Jurkat, Clone E6-1 (cell line): Measurements from ENCODE around the gene ARID3A.

Experiments used
- DNase-seq: peaks from one replicate; pipeline ENCODE4 v3.0.0-alpha.2; 2011; ENCODE audit warnings: low read depth, low spot score
- H3K4me3 ChIP-seq: 2 replicates; pipeline ENCODE4 v1.5.1; 2011; ENCODE audit warnings: mild to moderate bottlenecking, low read length, control low read depth, moderate library complexity

Gene ARID3A

GRCh38 chr19:927780-928401 is 2.1 kb downstream of the ARID3A start:
- no peak overlapping the region for H3K4me3 ChIP-seq

GRCh38 chr19:928471-929202 is 2.8 kb downstream of the ARID3A start:
- no peak for DNase-seq
- no peak overlapping the region for H3K4me3 ChIP-seq

More at GRCh38 chr19:927780-928401, 2.1 kb downstream of the ARID3A start:
- DNase-seq: no peak

GRCh38 chr19:929203-929890 is 3.5 kb downstream of the ARID3A start:
- H3K4me3 ChIP-seq: no peak overlapping the region
- DNase-seq: no peak

- no peak overlapping the region for H3K4me3 ChIP-seq
Observed at GRCh38 chr19:929891-930258, 4.0 kb downstream of the ARID3A start.

GRCh38 chr19:931860-932647 is 6.2 kb downstream of the ARID3A start:
- no peak for DNase-seq

More at GRCh38 chr19:929891-930258, 4.0 kb downstream of the ARID3A start:
- no peak for DNase-seq

GRCh38 chr19:932648-933552 is 7.1 kb downstream of the ARID3A start:
- no peak overlapping the region for H3K4me3 ChIP-seq
- peak; percentile 50 for DNase-seq

More at GRCh38 chr19:931860-932647, 6.2 kb downstream of the ARID3A start:
- no peak overlapping the region for H3K4me3 ChIP-seq

- H3K4me3 ChIP-seq: no peak overlapping the region
- no peak for DNase-seq
Observed at GRCh38 chr19:933553-933882, 7.7 kb downstream of the ARID3A start.

- no peak for DNase-seq
- H3K4me3 ChIP-seq: no peak overlapping the region
Observed at GRCh38 chr19:934197-934840, 8.5 kb downstream of the ARID3A start.

- H3K4me3 ChIP-seq: no peak overlapping the region
- DNase-seq: no peak
Observed at GRCh38 chr19:934865-935479, 9.1 kb downstream of the ARID3A start.

GRCh38 chr19:936175-936546 is 10.3 kb downstream of the ARID3A start:
- H3K4me3 ChIP-seq: no peak overlapping the region
- DNase-seq: no peak

GRCh38 chr19:937259-937694 is 11.4 kb downstream of the ARID3A start:
- peak; percentile 67 for DNase-seq

GRCh38 chr19:938233-938923 is 12.5 kb downstream of the ARID3A start:
- no peak overlapping the region for H3K4me3 ChIP-seq

More at GRCh38 chr19:937259-937694, 11.4 kb downstream of the ARID3A start:
- H3K4me3 ChIP-seq: no peak overlapping the region

GRCh38 chr19:939439-939838 is 13.6 kb downstream of the ARID3A start:
- no peak for DNase-seq
- no peak overlapping the region for H3K4me3 ChIP-seq

More at GRCh38 chr19:938233-938923, 12.5 kb downstream of the ARID3A start:
- DNase-seq: no peak

GRCh38 chr19:939922-940321 is 14.1 kb downstream of the ARID3A start:
- no peak overlapping the region for H3K4me3 ChIP-seq
- DNase-seq: no peak

GRCh38 chr19:940591-941291 is 14.9 kb downstream of the ARID3A start:
- no peak overlapping the region; the same call in none of the 2 replicates for H3K4me3 ChIP-seq
- DNase-seq: peak; percentile 54

GRCh38 chr19:941292-942132 is 15.7 kb downstream of the ARID3A start:
- no peak overlapping the region for H3K4me3 ChIP-seq
- no peak for DNase-seq
